Activated T-cell treated with anti-CD3 and anti-CD28 coated beads for 24 hours (primary cell): ENCODE results near the gene PLA2G4C.
"Not testable (repeated sequence)": the region's sequence is repeated elsewhere in the genome, so short reads cannot be mapped to it uniquely, and the experiment has no call there.

Source experiments
- DNase-seq: peaks from one replicate; pipeline ENCODE4 v3.0.0-alpha.2; 2020; ENCODE audit warnings: low read depth

Gene PLA2G4C

DNA sequence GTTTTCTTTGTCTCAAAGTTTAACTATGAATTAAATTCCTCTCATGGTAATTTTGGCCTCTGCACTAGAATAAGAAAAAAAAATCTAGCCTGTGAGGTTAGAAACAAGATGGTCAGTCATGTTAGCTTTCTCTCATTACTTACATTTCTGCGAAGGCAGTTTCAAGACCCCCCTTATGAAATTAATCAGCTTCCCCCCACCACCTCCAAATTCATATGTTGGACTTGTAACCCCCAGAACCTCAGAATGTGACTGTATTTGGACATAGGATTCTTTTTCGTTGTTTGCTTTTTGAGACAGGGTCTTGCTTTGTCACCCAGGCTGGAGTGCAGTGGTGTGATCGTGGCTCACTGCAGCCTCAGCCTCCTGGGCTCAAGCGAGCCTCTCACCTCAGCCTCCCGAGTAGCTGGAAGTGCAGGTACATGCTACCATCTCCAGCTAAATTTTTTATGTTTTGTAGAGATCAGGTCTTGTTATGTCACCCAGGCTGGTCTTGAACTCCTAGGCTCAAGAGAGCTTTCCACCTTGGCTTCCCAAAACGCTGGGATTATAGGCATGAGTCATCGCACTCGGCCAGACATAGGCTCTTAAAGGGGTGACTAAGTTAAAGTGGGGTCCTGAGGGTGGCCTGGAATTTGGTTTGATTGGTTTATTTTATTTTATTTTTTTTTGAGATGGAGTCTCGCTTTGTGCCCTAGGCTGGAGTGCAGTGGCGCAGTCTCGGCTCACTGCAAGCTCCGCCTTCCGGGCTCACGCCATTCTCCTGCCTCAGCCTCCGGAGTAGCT lies 1.4 kb downstream of the PLA2G4C start:
- no peak for DNase-seq

DNA sequence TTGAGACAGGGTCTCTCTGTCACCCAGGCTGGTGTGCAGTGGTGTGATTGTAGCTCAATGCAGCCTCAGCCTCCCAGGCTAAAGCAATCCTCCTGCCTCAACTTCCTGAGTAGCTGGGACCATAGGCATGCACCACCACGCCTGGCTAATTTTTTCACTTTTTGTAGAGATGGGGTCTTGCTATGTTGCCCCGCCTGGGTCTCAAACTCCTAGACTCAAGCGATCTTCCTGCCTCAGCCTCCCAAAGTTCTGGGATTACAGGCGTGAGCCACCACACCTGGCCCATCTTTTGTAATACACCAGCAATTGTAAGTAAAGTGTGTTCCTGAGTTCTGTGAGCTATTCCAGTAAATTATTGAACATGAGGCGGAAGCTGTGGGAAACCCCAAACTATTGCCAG lies 6.7 kb downstream of the PLA2G4C start:
- no peak for DNase-seq

DNA sequence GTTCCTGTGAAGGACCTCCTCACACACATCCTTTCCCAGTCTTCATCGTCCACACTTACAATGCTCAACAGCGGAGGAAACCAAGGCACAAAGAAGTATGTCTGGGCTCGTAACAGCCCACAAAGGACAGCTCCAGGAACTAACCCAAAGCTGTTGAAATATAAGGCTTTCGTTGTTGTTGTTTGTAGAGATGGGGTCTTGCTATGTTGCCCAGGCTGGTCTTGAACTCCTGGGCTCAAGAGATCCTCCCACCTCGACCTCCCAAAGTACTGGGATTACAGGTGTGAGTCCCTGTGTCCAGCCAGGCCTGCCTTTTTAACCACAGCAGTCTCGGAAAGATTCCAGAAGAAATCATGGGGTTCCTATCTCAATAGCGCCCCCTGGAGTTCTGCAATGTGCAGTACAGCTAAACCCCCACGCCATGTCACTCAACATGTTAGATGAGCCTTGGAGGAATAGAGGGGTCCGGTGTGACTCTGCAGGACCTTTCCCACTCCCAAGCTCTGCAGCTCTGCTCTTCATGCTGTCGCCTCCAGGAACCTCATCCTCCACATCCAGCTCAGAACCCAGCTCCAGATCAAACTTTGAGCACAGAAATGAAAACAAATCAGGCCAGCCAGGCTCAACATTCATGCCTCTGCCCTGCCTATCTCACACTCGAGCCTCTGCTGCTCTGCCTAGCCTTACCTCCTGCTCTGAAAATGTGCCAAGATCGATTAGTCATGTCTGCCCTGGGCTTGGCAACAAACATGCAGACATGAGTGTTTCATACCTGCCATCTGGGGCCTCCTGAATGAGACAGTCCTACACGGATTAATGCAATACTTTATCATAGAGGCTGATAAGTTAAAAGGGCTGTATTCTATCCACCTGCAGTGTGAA lies 7.5 kb downstream of the PLA2G4C start:
- peak; percentile 13 for DNase-seq

DNA sequence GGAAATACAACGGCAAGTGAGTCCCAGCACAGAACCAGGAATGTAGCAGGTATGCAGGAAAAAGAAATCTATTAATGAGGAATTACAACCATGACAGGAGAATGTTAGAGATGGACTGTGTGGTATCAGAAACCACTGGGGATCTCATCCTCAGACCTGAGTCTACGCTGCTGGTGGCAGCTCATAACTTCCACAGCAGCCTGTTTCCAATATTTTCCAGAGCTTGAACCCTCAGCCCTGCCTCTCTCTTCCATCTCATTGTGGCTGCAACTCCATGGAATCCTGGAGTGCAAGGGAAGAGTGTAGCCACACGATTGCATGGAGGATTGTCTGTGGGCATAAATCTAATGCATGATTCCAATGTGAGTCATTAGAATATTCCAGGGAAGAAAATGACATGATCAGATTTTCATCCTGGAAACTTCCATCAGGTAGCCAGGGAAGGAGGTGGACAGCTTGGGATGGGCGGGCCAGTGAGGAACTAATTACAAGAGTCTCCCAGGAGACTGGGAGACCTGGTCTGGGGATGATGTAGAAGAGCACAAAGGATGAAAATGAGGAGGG lies 14.9 kb downstream of the PLA2G4C start:
- no peak for DNase-seq

DNA sequence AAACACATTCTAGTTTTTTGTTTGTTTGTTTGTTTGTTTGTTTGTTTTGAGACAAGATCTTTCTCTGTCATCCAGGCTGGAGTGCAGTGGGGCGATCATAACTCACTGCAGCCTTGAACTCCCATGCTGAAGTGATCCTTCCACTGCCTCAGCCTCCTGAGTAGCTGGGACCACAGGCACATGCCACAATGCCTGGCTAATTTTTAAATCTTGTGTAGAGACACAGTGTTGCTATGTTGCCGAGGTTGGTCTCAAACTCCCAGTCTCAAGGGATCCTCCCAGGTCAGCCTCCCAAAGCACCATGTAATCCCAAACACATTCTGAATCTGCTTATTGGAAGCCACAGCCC lies 15.8 kb downstream of the PLA2G4C start:
- DNase-seq, result no peak

DNA sequence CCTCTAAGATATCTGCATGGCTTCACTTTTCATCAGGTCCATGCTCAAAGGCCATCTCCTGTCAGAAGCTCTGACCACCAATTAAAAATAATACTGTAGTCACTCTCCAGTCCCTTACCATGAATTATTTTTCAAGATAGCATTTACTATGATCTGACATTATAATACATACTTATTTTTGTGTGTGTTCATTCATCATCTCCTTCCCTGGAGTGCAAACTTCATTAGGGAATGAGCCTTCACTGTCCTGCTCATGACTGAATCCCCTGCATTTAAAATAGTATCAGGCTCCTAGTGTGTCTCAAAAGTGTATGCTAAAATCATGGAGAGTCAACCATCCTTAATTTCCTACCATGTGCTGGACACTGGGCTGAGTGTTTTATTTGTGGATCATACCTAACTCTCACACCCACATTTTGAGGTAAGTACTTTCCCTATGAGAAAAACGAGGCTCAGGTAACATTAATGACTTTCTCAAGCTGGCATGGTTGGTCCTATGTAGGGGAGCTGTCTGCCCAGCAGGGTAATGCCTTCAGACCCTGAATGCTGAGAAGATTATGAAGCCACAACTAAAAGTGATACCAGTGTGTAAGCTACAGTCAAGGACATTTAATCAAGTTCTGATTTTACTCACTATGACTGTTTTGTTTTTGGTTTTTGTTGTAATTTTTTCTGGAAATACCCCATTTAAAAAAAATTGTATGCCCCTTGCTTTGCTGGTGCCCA lies 16.3 kb downstream of the PLA2G4C start:
- DNase-seq, result no peak

DNA sequence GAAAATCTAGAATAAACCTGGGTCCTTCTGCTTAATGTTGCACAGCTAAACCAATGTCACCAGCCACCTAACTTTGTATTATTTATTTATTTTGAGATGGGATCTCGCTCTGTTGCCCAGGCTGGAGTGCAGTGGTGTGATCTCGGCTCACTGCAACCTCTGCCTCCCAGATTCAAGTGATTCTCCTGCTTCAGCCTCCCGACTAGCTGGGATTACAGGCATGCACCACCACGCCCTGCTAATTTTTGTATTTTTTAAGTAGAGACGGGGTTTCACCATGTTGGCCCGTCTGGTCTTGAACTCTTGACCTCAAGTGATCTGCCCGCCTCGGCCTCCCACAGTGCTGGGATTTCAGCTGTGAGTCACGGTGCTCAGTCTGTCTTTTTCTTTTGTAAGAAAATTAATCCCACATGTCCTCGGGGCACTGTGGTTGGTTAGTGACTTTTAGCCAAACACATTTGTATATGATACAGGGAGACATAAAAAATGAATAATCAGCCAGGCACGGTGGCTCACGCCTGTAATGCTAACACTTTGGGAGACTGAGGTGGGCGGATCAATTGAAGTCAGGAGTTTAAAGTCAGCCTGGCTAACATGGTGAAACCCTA lies 19.4 kb downstream of the PLA2G4C start:
- DNase-seq, result not testable (repeated sequence)

DNA sequence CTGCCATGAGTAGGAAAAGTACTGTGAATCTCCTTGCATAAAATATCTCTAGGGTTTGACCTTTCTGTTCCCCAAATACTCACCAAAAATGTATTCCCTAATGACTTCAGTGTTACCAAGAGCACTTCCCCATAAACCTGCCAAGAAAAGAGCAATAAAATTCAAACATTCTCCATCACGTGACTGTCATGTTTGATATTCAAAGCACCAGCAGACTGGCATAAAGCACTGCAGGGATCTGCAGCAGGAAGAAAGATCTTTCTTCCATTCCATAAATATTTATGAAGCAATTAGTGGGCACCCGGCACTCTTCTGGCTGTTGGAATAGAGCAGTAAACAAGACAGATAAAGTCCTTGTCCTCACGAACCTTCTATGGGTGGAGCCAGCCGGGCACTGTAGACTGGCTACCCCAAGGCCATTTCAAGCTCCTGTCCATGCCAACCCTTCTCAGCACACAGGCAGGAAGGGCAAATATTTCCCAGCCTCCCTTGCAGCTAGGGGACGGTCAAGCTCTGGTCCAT lies 20.3 kb downstream of the PLA2G4C start:
- DNase-seq, result no peak

DNA sequence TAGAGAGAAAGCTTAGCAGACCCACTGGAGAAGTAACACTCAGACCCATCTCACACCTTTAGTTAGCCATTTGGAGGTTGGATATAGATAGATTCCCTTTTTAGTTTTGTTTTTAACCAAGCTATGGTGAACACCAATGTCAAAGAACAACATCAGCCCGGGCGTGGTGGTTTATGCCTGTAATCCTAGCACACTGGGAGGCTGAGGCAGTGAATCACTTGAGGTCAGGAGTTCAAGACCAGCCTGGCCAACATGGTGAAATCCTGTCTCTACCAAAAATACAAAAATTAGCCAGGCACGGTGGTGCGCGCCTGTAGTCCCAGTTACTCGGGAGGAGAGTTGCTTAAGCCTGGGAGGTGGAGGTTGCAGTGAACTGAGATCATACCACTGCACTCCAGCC lies 21.6 kb downstream of the PLA2G4C start:
- not testable (repeated sequence) for DNase-seq

DNA sequence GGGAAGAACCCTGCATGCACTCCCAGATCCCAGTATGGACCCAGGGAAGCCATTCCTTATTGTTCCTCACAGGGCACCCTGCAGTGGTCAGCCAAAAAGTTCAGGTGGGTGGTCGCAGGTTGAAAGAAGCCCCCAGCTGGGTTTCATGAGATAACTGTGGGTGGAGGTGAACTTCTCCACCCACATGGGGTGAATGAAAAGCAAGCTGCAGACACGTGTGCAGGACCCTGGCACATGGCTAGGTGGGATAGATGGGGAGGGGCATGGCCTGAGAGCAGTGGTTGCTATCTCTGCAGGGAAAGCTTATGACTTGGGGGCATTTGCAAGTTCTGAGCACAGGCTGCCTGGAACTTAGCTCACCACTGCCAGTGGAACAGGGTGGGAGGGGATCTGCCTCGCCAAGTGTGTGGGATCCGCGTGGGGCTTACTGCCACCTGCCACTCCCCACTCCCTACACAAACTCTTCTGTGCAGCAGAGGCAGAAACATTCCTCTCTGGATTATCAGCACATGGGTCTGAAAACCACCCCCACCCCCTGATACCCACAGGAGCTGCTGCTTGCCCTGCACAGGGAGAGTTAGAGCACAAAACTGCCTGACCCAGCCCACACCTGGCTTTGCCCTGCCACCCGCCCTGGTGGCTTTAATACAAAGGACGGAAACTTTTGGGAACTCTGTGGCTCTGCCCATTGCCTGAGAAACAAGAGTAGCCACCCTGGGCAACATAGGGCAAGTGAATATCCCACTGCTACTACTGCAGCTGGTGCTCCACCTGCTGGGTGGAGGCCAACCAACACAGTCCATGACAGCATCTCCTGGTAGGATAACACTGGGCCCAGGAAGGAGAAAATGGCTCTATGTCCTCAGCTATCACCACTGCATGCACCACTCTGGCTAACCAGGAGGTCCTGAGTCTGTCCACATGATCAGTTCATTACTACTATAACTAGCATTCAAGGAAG lies 24.4 kb downstream of the PLA2G4C start:
- DNase-seq, result no peak

DNA sequence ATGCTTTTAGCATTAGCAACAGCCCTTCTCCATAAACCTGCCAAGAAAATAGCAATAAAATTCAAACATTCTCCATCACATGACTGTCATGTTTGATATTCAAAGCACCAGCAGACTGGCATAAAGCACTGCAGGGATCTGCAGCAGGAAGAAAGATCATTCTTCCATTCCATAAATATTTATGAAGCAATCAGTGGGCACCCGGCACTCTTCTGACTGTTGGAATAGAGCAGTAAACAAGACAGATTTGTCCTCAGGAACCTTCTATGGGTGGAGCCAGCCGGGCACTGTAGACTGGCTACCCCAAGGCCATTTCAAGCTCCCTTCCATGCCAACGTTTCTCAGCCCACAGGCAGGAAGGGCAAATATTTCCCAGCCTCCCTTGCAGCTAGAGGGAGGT lies 25.5 kb downstream of the PLA2G4C start:
- DNase-seq, result no peak

DNA sequence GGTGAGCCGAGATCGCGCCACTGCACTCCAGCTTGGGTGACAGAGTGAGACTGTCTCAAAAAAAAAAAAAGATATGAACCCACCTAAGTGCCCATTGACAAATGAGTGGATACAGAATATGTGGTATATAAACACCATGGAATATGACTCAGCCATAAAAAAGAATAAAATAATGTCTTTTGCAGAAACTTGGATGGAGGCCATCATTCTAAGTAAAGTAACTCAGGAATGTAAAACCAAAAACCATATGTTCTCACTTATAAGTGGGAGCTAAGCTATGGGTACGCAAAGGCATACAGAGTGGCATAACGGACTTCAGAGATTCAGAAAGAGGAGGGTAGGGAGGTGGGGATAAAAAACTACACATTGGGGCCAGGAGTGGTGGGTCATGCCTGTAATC lies 29.5 kb downstream of the PLA2G4C start:
- no peak for DNase-seq

DNA sequence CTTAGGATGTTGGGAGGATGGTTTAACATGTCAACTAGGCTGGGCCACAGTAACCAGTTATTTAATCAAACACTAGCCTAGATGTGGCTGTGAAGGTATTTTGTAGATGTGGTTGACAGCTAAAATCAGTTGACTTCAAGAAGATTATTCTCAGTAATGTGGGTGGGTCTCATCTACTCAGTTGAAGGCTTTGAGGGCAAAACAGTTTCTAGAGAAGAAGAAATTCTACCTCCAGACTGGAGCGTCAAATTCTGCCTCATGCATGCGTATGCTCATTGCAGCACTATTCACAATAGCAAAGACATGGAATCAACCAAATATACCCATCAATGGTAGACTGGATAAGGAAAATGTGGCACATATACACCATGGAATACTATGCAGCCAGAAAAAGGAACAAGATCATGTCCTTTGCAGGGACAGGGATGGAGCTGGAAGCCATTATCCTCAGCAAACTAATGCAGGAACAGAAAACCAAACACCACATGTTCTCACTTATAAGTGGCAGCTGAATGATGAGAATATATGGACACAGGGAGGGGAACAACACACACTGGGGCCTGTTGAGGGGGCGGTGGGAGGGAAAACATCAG lies 40.3 kb downstream of the PLA2G4C start:
- not testable (repeated sequence) for DNase-seq

DNA sequence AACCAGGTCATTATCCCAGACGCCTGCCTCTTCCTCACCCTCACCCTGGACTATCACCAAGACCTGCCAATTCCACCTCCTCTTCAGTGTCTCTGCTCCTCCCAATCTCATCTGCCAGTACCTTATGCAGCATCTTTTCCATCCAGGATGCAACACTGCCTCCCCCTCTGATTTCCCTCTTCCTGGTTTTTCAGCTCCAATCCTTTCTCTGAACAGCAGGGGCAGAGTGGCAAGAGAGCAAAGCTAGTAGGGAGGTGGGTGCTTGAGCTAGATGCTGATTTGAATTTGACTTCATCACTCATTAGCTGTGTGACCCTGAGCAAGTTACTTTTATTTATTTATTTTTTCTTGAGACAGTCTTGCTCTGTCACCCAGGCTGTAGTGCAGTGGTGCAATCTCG lies 41.2 kb downstream of the PLA2G4C start:
- DNase-seq, result no peak

DNA sequence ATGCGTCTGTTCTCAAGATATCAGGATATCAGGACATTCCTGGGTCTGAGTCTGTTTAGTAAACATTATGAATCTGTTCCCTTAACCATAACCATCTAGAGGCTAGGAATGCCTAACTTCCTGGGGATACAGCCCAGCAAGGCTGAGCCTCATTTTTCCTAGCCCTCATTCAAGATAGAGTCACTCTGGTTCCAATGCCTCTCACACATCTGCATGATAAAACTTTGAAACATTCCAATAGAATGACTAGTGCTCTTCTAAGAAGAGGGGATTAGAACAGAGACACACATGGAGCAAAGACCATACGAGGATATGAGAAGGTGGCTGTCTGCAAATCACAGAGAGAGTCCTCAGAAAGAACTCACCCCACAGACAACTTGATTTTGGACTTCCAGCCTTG lies 46.1 kb downstream of the PLA2G4C start:
- DNase-seq, result no peak

DNA sequence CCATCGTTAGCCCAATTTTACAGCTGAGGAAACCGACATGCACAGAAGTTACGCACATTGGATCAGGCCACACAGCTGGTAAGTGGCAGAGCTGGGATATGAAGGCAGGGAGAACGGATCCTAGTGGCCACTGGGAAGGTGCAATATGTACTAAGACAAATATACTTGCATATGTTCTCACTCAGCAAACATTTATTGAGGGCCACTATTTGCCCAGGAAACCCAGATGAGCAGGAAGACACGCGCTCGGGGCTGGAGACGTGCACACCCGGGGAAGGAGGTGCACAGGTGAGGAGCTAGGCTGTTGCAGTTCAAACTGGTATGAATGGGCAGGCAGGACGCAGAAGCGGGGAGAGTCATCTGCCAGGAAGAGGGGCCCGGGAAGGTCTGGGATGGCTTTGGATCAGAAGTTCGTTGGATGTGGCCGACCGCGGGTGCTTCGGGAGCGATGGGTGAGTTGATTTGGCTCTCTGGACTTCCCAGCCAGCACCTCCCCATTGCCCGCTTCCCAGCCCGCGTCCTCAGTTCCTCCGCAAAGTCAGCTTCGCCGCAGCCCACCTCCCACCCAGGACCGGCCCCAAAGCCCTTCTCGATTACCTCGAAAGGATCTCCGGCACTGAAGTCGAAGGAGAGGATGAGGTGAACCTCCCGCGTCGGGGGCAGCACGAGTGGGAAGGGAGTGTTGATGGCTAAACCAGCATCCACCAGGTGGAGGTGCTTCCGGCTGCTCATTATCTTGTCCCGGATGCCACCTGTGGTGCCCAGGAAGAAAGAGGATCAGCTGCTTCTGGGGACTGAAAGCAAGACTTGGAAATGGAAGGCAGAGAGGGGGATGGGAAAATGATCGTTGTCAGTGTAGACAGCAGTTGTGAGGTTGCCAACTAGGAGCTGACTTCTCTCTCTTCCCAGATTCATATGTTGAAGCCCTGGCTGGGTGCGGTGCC lies 48.9 kb downstream of the PLA2G4C start:
- no peak for DNase-seq

DNA sequence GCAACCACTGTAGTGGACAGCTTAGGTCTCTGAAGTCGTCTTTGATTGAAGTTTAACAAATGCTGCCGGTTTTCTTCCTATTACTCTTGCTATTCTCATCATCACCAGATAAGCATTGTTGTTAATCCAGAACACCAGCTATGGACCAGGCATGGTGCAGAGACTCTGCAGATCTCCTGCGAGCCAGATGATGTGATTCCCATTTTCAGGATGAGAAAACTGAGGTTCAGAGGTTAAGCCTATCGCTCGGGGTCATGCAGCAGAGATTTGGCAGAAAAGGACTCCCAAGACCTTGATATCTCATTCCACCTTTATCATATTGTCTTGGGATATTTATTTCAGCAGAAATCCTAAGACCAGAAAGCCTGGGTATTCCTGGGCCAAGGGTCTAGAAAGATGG lies 50.2 kb downstream of the PLA2G4C start:
- DNase-seq, result no peak

DNA sequence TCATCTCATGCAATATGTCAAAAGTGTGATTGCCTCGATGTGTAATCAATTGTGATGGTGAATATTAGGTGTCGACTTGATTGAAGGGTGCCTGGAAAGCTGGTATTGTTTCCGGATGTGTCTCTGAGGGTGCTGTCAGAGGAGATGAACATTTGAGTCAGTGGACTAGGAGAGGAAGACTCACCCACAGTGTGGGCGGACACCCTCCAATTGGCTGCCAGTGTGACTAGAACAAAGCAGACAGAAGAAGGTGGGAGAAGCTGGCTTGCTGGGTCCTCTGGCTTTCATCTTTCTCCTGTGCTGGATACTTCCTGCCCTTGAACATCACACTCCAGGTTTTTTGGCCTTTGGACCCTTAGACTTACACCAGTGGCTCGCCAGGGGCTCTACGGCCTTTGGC lies 51.3 kb downstream of the PLA2G4C start:
- no peak for DNase-seq

DNA sequence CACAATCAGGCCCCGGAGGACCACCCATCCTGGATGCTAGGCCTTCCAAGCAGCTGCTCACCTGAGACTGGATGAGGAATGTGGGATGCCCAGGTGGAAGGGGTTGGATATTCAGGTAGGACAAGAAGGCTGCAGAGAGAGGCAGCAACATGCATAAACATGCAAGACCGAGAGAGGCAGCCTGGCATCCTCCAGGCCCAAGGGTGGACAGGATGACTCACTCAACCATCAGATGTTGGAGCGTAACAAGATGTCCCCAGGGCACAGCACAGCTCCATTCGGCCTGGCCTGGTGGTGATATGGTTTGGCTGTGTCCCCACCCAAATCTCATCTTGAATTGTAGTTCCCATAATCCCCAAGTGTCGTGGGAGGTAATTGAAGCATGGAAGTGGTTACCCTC lies 56.8 kb downstream of the PLA2G4C start:
- no peak for DNase-seq
